AG09309 (cell line): ENCODE measurements around the gene KCTD5.
A peak's percentile ranks its signal among the peaks of the same experiment; 100 is the strongest.
"Not testable (repeated sequence)": the region's sequence is repeated elsewhere in the genome, so short reads cannot be mapped to it uniquely, and the experiment has no call there.

Source experiments
- DNase-seq: peaks from one replicate; pipeline ENCODE4 v3.0.0-alpha.2; 2010; ENCODE audit warnings: low read depth
- H3K4me3 ChIP-seq: 2 replicates; pipeline ENCODE4 v1.5.1; 2011; ENCODE audit warnings: mild to moderate bottlenecking, low read depth, low read length, moderate library complexity; ENCODE audit not compliant: control insufficient read depth
- CTCF ChIP-seq: IDR thresholded peaks from 2 replicates; pipeline ENCODE4 v1.5.1; 2011; ENCODE audit warnings: mild to moderate bottlenecking, low read depth, low read length, inconsistent platforms; ENCODE audit not compliant: insufficient read depth, control insufficient read depth; ENCODE audit errors: missing control alignments

The KCTD5 gene

GRCh38 chr16:2660755-2661373, 21.5 kb upstream of the KCTD5 start:
- TF ChIP-seq CTCF: peak; percentile 49
- not testable (repeated sequence) for DNase-seq, H3K4me3 ChIP-seq

- H3K4me3 ChIP-seq: no peak overlapping the region
- peak; percentile 76 for DNase-seq
- no peak for TF ChIP-seq CTCF
Measured at GRCh38 chr16:2663553-2664546, 18.5 kb upstream of the KCTD5 start.

GRCh38 chr16:2664574-2664982, 17.7 kb upstream of the KCTD5 start:
- no peak for DNase-seq
- no peak overlapping the region for H3K4me3 ChIP-seq
- no peak for TF ChIP-seq CTCF

- not testable (repeated sequence) for H3K4me3 ChIP-seq, DNase-seq
Measured at GRCh38 chr16:2666671-2667070, 15.7 kb upstream of the KCTD5 start.

GRCh38 chr16:2669587-2669986, 12.7 kb upstream of the KCTD5 start:
- DNase-seq, H3K4me3 ChIP-seq: not testable (repeated sequence)

GRCh38 chr16:2670017-2670416, 12.3 kb upstream of the KCTD5 start:
- not testable (repeated sequence) for H3K4me3 ChIP-seq, DNase-seq

GRCh38 chr16:2671193-2671592, 11.1 kb upstream of the KCTD5 start:
- peak; percentile 21 for TF ChIP-seq CTCF
- DNase-seq, H3K4me3 ChIP-seq: not testable (repeated sequence)

More at GRCh38 chr16:2670017-2670416, 12.3 kb upstream of the KCTD5 start:
- peak; percentile 66 for TF ChIP-seq CTCF

GRCh38 chr16:2671741-2672140, 10.6 kb upstream of the KCTD5 start:
- no peak for TF ChIP-seq CTCF
- DNase-seq: no peak
- no peak overlapping the region for H3K4me3 ChIP-seq
